VCaP (cell line): ENCODE measurements around the gene RDX.

Source experiments
- H3K27ac ChIP-seq: fragments of 450-650 bp; 2 replicates; pipeline ENCODE4 v1.5.1; 2017
- TF ChIP-seq, protein P1 (sequence below): fragments of 450-650 bp; conservative IDR thresholded peaks from 2 replicates; pipeline ENCODE4 v1.5.1; 2017; ENCODE audit warnings: mild to moderate bottlenecking, moderate library complexity

Gene RDX

DNA sequence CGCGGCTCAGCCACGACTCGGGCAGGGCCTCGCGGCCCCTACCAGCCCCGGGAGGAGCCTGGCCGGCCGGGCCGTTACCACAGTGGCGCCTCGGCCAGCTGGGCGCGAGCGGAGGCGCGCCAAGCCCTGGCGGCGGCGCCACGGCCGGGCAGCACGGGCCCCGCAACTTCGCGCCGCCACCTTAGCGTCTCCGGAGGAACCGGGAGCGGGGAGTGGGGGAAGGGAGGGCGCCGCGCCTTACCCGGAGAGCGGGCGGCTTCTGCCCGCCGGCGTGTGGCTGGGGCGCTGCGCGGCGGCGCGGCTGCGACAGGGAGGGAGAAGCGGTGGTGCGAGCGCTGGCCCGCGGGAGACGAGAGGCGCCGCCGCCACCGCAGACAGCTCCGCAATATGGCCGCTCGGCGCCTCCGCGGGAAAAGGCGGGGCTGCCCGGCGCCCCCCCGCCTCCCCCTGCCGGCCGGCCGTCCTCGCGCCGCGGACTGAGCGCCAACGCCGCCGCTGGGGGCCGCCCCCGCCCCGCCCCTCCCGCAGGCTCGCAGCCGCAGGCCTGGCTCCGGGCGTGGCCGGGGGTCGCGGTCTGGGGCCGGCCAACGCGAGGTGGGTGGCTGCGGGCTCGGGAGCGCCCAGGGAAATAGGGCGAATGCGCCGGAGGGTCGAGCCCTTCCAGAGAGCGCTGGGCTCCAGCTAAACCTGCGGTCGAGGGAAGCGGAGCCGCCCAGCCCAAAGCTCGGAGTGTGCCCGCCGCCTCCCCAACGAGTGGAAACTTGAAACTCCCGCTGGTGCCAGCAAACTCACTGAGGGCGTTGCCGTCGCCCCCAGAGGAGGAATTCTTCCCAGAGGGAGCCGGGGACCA, at the start of gene RDX:
Gene RDX, minus strand, starts transcription at position 389 of the 850 bp plus-strand sequence. CDS start 16,922 bp downstream, outside the sequence.
- TF ChIP-seq, protein P1, sequence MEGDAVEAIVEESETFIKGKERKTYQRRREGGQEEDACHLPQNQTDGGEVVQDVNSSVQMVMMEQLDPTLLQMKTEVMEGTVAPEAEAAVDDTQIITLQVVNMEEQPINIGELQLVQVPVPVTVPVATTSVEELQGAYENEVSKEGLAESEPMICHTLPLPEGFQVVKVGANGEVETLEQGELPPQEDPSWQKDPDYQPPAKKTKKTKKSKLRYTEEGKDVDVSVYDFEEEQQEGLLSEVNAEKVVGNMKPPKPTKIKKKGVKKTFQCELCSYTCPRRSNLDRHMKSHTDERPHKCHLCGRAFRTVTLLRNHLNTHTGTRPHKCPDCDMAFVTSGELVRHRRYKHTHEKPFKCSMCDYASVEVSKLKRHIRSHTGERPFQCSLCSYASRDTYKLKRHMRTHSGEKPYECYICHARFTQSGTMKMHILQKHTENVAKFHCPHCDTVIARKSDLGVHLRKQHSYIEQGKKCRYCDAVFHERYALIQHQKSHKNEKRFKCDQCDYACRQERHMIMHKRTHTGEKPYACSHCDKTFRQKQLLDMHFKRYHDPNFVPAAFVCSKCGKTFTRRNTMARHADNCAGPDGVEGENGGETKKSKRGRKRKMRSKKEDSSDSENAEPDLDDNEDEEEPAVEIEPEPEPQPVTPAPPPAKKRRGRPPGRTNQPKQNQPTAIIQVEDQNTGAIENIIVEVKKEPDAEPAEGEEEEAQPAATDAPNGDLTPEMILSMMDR = peak; percentile 46
- peak within 1 kb of the TSS; percentile 99 for H3K27ac ChIP-seq

DNA sequence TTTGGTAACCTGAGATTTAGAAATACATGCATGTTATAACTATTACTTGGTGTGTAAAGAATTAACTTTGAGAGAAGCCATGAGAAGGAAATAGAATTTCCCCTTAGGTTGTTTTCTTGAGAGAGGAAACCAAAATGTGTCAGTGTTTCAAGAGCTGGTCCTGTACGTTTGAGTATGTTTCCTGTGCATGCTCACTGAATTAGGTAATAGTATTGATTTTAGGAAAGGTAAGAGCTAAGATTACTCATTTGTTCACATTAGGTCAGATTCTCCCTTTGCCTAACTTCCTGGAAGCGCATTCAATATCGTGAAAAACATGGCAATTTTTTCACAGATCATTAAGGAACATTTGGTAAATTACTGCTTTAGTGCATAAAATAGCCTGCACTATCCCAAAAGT, 49.3 kb upstream of the RDX start:
- no peak overlapping the region for H3K27ac ChIP-seq
- TF ChIP-seq, protein P1 = no peak

DNA sequence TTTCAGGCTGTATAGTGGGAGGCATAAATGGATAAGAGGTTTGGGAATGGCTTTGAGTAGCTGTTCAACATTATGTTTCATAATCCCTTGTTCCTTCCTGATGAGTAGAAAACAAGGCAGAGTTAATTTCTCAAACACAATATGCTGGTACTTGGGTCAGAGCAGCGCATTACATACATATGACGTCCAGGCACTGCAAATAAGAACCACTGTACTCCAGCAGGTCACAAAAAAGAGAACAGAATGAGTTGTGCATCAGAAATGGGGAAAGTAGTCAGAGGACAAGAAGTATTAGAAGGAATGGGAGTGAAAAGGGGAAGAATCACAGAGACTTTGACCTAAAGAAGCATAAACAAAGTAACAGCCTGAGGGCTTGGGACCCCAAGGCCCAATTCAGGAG, 44.0 kb upstream of the RDX start:
- no peak overlapping the region for H3K27ac ChIP-seq
- TF ChIP-seq, protein P1 = no peak

DNA sequence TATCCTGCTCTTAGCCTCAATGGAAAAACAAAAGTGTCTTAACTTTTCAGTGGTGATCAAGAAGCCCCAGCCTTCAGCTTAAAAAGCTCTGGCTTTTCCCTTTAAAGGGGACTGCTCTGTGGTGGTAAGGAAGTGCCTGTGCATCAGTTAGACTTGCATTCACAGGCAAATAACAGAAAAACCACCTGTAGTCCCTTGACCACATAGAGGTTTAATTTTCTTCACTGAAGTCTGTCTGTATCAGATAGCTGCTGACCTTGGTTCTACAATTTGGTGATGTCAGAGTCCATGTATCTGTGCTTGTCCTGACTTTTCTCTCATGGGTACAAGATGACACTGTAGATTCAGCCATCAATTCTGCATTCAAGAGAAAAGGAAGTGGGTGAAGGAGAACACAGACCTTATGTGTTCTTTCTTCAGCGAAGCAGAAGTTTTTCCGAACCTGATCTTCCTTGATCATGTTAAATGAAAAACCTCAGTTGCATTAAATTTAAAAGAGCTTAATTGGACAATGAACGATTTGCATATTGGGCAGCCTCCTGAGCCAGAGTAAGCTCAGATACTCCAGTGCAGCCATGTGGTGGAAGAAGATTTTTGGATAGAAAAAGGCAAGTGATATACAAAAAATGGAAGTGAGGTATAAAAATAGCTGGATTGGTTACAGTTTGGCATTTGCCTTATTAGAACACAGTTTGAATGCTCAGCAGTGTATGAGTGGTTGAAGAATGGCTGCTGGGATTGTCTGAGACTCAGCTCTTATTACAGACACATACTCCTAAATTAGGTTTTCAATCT, 43.2 kb upstream of the RDX start:
- TF ChIP-seq, protein P1 = no peak
- no peak overlapping the region for H3K27ac ChIP-seq

DNA sequence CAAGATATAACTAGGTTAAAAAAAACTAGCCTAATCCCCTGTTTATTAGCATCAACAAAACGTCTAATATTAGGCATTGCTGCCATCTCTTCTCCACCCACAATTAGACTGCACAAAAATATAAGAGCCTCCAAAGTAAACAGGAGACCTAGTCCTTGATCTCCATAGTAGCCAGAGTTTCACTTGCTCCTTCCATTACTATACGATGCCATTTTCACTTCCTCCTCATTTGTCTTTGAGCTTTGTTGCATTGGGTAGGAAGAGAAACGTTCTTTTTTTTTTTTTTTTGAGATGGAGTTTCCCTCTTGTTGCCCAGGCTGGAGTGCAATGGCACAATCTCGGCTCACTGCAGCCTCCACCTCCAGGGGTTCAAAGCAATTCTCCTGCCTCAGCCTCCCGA, 42.3 kb upstream of the RDX start:
- TF ChIP-seq, protein P1 = no peak
- no peak overlapping the region for H3K27ac ChIP-seq

DNA sequence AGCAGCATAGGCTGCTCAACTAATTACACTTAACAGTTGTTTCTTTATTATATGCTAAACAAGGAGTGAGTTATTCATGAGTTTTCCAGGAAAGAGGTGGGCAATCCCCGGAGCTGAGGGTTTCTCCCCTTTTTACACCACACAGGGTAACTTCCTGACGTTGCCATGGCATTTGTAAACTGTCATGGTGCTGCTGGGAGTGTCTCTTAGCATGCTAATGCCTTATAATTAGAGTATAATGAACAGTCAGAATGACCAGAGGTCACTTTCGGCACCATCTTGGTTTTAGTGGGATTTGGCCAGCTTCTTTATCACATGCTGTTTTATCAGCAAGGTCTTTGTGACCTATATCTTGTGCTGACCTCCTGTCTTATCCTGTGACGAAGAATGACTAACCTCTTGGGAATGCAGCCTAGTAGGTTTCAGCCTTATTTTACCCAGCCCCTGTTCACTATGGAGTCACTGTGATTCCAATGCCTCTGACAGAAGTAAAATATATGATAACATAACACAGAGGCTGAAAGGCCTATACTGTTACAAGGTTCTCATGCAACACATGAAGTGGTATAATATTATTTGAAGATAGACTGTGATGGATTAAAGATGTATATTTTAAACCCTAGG, 41.3 kb upstream of the RDX start:
- H3K27ac ChIP-seq = no peak overlapping the region

More for the DNA sequence above, 41.3 kb upstream of the RDX start:
- TF ChIP-seq, protein P1 = no peak
